Activated T-cell treated with anti-CD3 and anti-CD28 coated beads for 24 hours (primary cell): ENCODE measurements around the gene CHRNA3.

ENCODE experiments used
- DNase-seq: peaks from one replicate; pipeline ENCODE4 v3.0.0-alpha.2; 2020; ENCODE audit warnings: low read depth

Gene CHRNA3

GRCh38 chr15:78636378-78636859 lies 15.6 kb upstream of the CHRNA3 start:
- DNase-seq = no peak

DNA sequence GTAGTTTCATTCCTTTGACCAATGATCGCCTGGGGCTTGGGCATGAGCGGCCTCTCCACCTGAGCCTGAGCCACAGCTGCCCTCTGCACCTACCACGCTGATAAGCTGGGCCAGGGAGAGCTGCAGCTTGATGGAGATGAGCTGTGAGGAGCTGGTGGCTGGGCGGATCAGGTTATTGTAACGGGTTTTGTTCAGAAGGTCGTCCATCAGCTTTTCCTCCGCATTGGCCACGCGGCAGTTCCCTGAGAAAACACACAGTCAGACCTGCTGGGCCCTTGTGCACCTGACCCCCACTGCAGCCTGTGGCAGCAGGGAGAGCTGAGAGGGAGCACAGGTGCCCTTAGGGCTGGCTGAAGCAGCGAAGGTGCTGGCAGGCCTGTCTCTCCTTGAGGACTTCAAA lies 14.6 kb upstream of the CHRNA3 start:
- DNase-seq = no peak

DNA sequence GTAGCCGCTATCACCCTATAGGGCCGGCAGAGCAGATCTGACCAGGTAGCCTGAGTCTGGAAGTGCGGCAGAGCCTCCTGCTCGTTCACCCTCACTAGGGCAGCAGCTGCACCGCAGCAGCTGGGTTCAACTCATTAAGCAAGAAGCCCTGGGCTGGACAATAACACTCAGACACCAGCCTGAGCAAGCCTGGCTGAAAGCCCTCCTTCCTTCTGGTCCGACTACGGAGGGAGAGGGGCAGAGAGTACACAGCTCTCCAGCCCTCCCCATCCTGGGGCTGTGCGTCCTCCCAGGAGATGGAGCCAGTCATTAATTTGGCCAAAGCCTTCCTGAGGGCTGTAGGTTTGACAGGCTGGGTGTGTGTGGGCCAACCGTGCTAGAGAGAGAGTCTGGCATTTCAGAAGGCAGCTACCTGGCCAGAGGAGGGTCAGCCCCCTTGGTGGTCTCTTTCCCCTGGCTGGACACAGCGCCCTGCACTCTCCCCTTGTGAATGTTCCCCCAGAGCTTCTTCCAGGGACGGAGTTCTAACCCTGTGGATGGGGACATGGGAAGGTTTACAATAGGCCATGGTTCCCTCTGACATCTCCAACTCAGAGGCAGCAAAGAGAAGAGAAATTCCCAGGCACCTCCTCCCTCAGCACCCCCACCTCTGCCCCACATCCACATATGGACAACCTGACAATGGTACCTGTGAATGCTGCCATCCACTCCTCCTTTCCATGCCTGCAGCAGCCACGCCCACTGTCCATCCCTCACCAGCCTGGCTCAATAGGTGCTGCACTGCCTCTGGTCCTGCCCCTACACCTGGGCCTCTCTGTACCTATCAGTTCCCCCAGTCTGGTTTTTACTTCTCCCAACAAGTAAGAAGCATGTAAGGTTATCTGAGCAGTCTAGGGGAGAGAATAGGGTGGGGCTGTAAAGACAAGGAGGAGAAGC lies 13.7 kb upstream of the CHRNA3 start:
- DNase-seq = no peak

- no peak for DNase-seq
Observed at GRCh38 chr15:78633348-78633747, 12.6 kb upstream of the CHRNA3 start.

GRCh38 chr15:78630886-78631633 lies 10.3 kb upstream of the CHRNA3 start:
- DNase-seq = no peak

GRCh38 chr15:78629716-78630065 lies 8.9 kb upstream of the CHRNA3 start:
- DNase-seq = no peak

DNA sequence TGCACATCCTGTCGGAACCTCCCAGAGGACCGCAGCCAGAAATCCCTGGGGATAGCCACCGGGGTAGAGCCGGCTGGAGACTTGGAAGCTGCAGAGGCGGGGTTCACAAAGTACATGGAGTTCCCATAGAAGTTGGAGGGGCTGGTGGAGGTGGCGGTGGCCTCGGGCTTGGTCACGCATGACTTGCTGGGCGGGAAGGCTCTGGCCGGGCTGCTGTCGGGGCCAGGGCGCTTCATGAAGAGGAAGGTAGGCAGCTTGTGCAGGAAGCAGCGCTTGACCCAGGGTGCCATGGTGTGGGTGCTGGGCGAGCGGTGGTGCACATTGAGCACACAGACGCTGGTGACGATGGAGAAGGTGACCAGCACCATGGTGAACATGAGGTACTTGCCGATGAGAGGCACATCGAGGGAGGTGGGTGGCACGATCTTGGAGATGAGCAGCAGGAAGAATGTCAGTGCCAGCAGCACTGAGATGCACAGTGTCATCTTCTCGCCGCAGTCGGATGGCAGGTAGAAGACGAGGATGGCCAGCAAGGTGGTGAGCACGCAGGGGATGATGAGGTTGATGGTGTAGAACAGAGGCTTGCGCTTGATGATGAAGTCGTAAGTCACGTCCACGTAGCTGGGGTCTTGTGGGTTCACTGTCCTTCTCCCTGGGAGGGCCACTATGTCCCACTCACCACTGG lies 8.4 kb upstream of the CHRNA3 start:
- DNase-seq = no peak

GRCh38 chr15:78628227-78628626 lies 7.4 kb upstream of the CHRNA3 start:
- DNase-seq = no peak

DNA sequence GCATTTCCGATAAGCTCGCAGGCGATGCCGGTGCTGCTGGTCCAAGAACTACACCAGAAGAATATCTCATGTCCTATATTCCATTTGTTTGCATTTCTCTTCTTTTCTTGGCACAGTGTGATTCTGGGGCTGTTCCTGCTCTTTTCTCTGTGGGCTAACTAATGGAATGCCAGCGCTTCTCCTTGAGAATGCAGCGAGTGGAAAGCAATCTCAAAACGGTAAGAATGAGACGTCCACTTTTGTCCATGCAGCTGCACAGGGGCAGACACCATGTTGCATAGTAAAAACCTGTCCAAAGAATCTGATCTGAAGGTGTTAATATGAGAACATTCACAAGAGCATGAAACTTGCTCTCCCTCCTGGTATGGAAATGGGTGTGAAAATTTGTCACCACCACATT lies 6.6 kb upstream of the CHRNA3 start:
- no peak for DNase-seq

- no peak for DNase-seq
Observed at GRCh38 chr15:78626381-78626995, 5.7 kb upstream of the CHRNA3 start.

DNA sequence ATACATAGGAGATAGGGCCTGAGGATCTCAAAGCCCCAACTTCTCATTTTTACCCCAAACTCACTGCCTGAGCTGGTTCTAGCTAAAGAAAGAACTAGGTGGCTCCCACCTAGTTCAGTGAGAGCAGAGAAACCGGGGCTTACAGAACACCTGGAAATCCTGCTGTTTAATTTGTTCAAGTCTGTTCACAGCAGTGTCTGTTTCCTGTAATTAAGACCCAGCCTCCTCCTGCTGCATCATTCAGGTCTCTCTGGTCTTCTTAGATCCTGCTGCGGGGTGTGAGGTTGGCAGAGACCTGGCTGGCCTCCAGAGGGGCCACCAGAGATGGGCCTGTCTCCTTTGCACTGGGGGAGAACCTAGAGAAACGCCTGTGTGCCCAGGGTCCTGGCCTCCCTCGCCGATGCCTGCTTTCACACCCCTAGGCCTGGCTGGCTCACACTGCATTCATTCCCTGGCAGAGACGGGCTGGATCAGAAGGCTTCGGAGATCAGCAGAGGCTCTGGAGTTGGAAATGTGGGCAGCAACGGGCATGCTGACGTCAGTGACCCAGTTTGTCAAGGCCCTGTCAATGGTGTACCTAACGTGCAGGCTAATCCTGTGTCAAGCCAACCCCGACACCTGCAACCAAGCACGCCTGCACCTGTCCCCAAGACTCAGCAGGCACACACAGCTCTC lies 4.9 kb upstream of the CHRNA3 start:
- no peak for DNase-seq

- no peak for DNase-seq
Observed at GRCh38 chr15:78624651-78625590, 4.1 kb upstream of the CHRNA3 start.

DNA sequence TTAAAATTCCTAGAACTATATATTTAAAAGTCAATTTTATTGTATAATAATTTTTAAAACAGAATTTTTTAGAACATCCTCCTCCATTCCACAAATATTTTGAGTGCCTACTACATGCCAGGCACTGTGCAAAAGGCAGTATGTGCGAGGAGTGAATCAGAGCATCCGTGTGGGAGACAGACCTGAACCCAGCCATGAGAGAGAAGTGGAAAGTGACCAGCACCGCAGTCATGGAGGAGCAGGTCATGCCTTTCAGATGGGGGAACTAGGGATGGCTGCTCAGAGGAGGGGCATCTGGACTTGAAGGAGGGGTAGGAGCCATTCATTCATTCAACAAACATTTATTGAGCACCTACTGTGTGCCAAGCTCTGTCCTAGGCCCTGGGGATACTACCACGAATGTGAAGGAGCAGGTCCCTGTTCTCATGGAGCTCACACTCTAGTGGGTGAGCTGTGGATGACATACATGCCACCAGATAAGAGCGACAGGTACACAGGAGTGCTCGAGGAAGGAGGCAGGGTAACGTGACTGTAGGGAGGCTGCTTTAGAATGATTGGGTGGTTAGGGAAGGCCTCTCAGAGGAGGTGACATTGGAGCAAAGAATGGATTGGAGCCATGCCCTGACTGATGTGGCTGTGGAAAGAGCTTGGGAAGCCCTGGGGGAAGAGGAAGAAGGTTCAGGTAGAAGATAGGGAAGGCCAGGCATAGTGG lies 3.1 kb upstream of the CHRNA3 start:
- no peak for DNase-seq

DNA sequence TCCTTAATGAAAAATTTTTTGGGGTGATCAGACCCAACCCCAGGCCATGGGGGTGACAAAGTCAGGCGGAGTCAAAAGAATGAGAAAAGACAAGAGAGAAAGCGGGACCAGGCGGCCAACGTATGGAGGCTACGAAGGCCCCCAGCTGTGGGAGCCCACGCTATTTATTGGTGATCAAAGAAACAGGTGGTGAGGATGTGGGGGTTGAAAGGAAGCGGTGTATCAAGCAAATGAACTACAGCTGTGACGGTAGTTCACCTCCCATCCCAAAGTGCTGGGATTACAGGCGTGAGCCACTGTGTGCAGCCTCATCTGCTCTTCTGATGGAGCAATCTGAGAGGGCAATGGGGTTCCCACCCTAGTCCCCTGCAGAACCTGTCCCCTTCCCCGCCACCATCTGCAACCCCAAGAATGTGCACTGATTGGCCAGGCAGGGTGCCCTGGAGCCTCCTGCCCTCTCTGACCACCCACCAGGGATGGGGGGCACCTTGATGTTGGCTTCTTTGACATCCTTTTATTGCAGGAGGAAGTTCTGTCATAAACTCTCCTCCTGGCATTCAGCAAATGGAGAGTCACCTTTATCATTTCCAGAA lies 1.1 kb upstream of the CHRNA3 start:
- no peak for DNase-seq

DNA sequence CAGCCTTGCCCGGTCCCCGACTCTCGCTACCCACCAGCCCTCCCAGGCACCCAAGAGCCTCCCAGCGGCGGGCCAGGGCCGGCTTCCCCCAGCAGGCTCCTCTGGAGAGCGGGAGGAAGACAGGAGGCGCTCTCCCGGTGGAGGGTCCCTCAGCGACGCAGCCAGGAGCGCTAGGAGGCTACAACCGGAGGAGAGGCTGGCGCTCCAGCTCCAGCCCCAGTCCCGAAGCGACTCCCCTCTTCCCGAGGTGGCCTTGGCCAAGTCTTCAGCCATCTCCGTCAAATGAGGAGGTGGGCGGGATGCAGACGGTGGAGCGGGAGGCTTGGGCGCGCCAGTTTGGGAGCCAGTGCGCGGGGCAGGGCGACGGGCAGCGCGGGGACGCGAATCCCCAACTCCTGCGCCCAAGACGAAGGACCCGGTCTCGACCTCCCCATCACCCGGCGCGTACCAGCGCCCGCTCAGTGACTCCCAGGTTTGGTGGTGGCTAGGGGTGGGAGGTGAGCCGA lies 722 bp downstream of the CHRNA3 start:
- no peak for DNase-seq

DNA sequence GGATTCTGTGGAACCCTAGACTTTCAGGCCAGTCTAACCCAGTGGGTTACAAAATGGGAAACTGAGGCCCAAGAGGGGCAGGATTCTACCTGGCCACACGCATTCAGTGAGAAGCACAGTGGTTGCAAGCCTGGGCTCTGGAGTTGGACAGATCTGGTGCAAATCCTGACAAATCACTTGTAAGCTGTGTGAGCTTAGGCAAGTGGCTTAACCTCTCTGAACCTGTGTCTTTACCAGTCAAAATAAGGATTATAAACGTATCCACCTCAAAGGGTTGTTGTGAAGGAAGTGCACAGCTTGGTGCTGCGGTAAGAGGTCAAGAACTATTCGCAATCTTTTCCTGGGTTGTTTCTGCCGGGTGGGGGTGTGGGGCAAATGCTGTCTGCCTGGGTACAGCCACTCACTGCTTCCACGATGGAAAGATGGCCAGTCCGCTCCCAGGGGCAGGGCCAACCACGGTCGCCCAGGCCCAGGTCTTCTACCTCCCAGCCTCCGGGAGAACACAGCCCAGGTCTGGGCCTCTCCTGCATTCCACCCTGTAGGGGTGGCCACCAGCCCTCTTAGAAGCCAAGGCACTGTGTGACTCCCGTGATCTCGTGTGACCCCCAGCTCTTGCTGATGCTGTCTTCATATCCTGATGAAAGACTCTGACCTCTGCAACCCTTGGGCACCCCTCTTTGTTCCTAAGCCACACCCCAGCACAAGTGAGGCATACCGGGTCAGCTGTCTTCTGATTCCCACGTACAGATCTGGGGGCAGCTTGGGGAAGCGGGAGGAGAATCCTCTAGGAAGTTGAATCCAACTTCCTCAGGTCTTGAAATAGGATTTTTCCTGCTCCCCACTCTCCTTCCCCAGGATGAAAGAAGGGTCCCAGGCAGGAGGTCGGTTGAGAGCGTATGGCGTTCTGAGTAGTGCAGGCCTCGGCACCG lies 1.5 kb downstream of the CHRNA3 start:
- no peak for DNase-seq

GRCh38 chr15:78618490-78618934 lies 2.3 kb downstream of the CHRNA3 start:
- DNase-seq = peak; percentile 73

DNA sequence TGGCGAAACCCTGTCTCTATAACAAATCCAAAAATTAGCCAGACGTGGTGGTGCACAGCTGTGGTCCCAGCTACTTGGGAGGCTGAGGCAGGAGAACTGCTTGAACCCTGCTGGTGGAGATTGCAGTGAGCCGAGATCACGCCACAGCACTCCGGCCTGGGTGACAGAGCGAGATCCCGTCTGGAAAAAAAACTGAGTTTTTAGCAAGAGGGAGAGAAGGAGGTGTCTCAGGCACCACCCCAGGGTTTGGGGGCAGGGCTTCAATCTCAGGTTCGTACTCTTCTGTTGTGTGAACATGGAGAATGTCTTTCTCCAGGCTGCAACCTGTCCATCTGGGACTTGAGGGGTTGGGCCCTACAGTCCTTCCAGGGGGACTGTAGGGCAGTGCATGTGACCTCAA lies 2.7 kb downstream of the CHRNA3 start:
- no peak for DNase-seq
